ENCODE measurements around the gene DIP2B.

DIP2B gene

DNA sequence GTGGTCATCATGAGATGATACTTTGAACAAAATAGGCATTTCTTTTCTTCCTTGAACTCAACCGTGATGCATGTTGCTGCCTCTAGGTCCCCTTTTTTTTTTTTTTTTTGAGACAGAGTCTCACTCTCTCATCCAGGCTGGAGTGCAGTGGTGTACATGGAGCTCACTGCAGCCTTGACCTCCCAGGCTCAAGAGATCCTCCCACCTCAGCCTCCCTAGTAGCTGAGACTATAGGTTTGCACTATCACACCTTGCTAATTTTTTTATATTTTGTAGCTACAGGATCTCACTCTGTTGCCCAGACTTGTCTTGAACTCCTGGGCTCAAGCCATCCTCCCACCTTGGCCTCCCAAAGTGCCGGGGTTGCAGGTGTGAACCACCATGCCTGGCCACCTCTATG, 20.6 kb downstream of the DIP2B start:
- no peak overlapping the region for H3K9ac ChIP-seq (ENCODE audit: insufficient read length)
- peak overlapping the region; percentile 85; the same call in 1 of the 2 replicates for H3K27ac ChIP-seq
- H3K9me3 ChIP-seq (ENCODE audit: low read depth, low read length): 0 out of 2 replicates have a peak, but pooled peaks cover 3% of the 10 kb centered on the region
- no peak for DNase-seq (ENCODE audit: low read depth, low spot score)
- H3K4me3 ChIP-seq: no peak overlapping the region
- H3K36me3 ChIP-seq (ENCODE audit: insufficient read depth, low read length): no peaks in the 10 kb centered on the region
- no peak for TF ChIP-seq FOXP2 (optimal IDR thresholded peaks at IDR 0.05; ENCODE audit: control extremely low read depth, extremely low read length, insufficient read depth)
- no peak for TF ChIP-seq POLR2AphosphoS5 (IDR thresholded peaks at IDR 0.05; ENCODE audit: borderline replicate concordance, low read depth, low read length)
- TF ChIP-seq EZH2 (IDR thresholded peaks at IDR 0.05): no peak

DNA sequence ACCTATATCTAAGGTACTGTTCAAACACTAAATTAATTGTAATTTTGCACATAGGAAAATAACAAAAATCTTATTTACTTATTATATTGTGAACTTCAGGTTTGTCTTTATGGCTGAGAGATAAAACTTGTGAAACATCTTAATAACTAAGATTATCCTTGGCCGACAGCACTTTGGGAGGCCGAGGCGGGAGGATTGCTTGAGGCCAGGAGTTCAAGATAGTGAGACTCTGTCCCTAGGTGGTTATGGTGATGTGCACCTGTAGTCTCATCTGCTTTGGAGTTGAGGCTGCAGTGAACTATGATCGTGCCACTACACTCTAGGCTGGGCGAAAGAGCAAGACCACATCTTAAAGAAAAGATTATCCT, 22.6 kb downstream of the DIP2B start:
- TF ChIP-seq POLR2AphosphoS5 (IDR thresholded peaks at IDR 0.05; ENCODE audit: borderline replicate concordance, low read depth, low read length) (no peak), EZH2 (IDR thresholded peaks at IDR 0.05) (no peak), FOXP2 (optimal IDR thresholded peaks at IDR 0.05; ENCODE audit: control extremely low read depth, extremely low read length, insufficient read depth) (no peak)
- no peak for DNase-seq (ENCODE audit: low read depth, low spot score)
- Histone ChIP-seq H3K9ac (ENCODE audit: insufficient read length) (no peak overlapping the region), H3K27ac (0 out of 2 replicates have a peak overlapping the region, but pooled peaks have one; percentile 85), H3K4me3 (no peak overlapping the region), H3K36me3 (ENCODE audit: insufficient read depth, low read length) (no peaks in the 10 kb centered on the region), H3K9me3 (ENCODE audit: low read depth, low read length) (0 out of 2 replicates have a peak, but pooled peaks cover 3% of the 10 kb centered on the region)

DNA sequence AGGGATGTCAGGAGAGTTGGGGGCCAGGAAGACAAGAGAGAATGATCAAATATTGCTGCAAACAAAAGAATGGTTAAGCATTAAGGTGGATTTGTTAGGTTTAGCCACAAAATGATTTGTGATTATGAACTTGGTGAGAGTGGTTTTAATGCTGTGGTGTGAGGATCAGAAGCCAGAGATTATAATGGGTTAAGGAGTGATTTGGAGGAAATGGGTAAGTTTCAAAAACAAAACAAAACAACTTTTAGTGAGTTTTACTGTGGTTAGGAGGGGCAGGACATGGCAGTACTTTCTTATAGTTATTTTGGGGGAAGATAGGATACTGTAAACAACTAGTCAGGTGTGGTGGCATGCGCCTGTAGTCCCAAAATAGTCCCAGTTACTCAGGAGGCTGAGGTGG, 24.0 kb downstream of the DIP2B start:
- no peak overlapping the region for H3K4me3 ChIP-seq
- no peak for DNase-seq (ENCODE audit: low read depth, low spot score)
- H3K27ac ChIP-seq: no peak overlapping the region
- no peaks in the 10 kb centered on the region for H3K36me3 ChIP-seq (ENCODE audit: insufficient read depth, low read length)
- no peaks in the 10 kb centered on the region for H3K9me3 ChIP-seq (ENCODE audit: low read depth, low read length)
- TF ChIP-seq EZH2 (IDR thresholded peaks at IDR 0.05): no peak
- no peak for TF ChIP-seq POLR2AphosphoS5 (IDR thresholded peaks at IDR 0.05; ENCODE audit: borderline replicate concordance, low read depth, low read length)
- TF ChIP-seq FOXP2 (optimal IDR thresholded peaks at IDR 0.05; ENCODE audit: control extremely low read depth, extremely low read length, insufficient read depth): no peak
- no peak overlapping the region for H3K9ac ChIP-seq (ENCODE audit: insufficient read length)

DNA sequence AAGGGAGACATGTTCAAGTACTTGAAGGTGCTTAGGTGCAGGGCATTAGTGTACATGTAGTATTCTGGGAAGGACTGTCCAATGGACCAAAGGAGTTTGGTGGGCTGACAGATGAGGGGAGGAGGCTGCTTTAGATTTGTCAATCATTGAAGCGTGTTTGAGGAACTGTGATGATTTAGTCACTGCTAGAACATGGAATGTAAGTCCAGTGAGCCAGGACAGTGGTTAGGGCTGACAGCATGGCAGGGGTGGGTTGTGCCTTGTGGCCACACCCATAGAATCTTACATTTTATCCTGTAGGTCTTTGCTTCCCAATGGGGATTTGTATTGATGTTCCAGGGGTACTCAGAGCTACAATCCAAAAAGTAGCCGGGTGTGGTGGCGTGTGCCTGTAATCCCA, 24.6 kb downstream of the DIP2B start:
- no peak overlapping the region for H3K4me3 ChIP-seq
- no peak for TF ChIP-seq EZH2 (IDR thresholded peaks at IDR 0.05)
- TF ChIP-seq FOXP2 (optimal IDR thresholded peaks at IDR 0.05; ENCODE audit: control extremely low read depth, extremely low read length, insufficient read depth): no peak
- no peak for TF ChIP-seq POLR2AphosphoS5 (IDR thresholded peaks at IDR 0.05; ENCODE audit: borderline replicate concordance, low read depth, low read length)
- DNase-seq (ENCODE audit: low read depth, low spot score): no peak
- H3K9ac ChIP-seq (ENCODE audit: insufficient read length): no peak overlapping the region
- H3K9me3 ChIP-seq (ENCODE audit: low read depth, low read length): no peaks in the 10 kb centered on the region
- H3K36me3 ChIP-seq (ENCODE audit: insufficient read depth, low read length): no peaks in the 10 kb centered on the region
- no peak overlapping the region for H3K27ac ChIP-seq

DNA sequence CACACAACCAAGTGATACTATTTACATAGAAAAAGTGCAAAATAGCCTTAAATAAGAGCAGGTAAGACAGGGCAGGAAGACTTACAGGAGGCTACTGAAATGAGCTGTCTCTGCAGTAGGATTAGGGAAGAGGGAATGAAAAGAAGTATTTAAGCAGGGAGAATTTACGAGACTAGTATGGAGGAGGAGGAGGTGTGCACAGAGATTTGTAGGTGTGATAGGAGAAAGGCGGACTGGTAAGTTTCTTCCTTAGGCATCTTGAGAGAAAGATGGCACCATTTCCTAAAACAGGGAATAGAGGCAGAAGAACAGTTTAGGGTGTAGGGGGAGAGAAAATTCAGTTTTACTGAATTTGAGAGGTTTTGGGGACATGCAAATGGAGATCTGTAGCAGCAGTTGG, 25.7 kb downstream of the DIP2B start:
- H3K9me3 ChIP-seq (ENCODE audit: low read depth, low read length): no peaks in the 10 kb centered on the region
- H3K27ac ChIP-seq: no peak overlapping the region
- H3K36me3 ChIP-seq (ENCODE audit: insufficient read depth, low read length): no peaks in the 10 kb centered on the region
- H3K9ac ChIP-seq (ENCODE audit: insufficient read length): no peak overlapping the region
- H3K4me3 ChIP-seq: no peak overlapping the region
- no peak for TF ChIP-seq EZH2 (IDR thresholded peaks at IDR 0.05)
- TF ChIP-seq FOXP2 (optimal IDR thresholded peaks at IDR 0.05; ENCODE audit: control extremely low read depth, extremely low read length, insufficient read depth): no peak
- TF ChIP-seq POLR2AphosphoS5 (IDR thresholded peaks at IDR 0.05; ENCODE audit: borderline replicate concordance, low read depth, low read length): no peak
- no peak for DNase-seq (ENCODE audit: low read depth, low spot score)

DNA sequence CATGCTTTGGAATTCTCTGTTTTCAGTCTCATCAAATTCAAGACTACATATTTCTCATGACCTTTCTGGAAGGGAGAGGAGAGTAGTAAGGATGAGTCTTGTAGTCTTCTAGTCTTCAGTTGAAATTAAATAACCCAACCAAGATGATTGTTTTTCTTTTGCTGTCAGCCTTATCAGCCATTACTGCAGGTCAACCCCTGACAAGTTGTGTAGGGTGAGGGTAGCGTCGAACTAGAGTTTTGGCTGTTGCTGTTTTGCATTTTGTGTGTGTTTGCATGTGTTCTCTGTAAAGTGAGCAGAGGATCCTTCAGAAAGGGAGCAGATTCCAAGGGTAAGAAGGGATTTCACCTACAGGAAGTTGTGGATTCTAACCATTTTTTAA, 28.4 kb downstream of the DIP2B start:
- no peak for TF ChIP-seq FOXP2 (optimal IDR thresholded peaks at IDR 0.05; ENCODE audit: control extremely low read depth, extremely low read length, insufficient read depth)
- no peak for TF ChIP-seq EZH2 (IDR thresholded peaks at IDR 0.05)
- TF ChIP-seq POLR2AphosphoS5 (IDR thresholded peaks at IDR 0.05; ENCODE audit: borderline replicate concordance, low read depth, low read length): no peak
- no peak overlapping the region for H3K4me3 ChIP-seq
- peak overlapping the region; percentile 52 for H3K27ac ChIP-seq
- H3K9me3 ChIP-seq (ENCODE audit: low read depth, low read length): no peaks in the 10 kb centered on the region
- H3K9ac ChIP-seq (ENCODE audit: insufficient read length): no peak overlapping the region
- DNase-seq (ENCODE audit: low read depth, low spot score): no peak
- no peaks in the 10 kb centered on the region for H3K36me3 ChIP-seq (ENCODE audit: insufficient read depth, low read length)

DNA sequence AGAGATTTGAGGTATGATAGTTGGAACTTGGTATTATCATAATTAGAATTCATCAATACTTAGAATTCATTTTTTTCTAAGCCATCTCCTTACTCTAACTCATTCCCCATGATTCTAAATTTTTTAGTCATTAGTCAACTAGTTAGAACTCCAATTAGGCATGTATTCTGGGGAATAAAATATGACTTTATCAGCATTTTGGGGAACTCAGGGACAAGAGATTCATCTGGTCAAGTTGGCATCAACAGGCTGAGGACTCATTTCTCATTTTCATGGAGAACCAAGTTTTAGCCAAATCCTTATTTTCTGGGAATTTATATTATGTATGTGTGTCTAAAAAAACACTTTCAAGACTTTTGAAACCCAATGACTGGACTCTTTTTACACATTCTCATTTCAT, 29.2 kb downstream of the DIP2B start:
- TF ChIP-seq POLR2AphosphoS5 (IDR thresholded peaks at IDR 0.05; ENCODE audit: borderline replicate concordance, low read depth, low read length) (no peak), FOXP2 (optimal IDR thresholded peaks at IDR 0.05; ENCODE audit: control extremely low read depth, extremely low read length, insufficient read depth) (no peak), EZH2 (IDR thresholded peaks at IDR 0.05) (no peak)
- DNase-seq (ENCODE audit: low read depth, low spot score): no peak
- H3K4me3 ChIP-seq: no peak overlapping the region
- no peaks in the 10 kb centered on the region for H3K36me3 ChIP-seq (ENCODE audit: insufficient read depth, low read length)
- H3K9ac ChIP-seq (ENCODE audit: insufficient read length): no peak overlapping the region
- H3K9me3 ChIP-seq (ENCODE audit: low read depth, low read length): no peaks in the 10 kb centered on the region
- H3K27ac ChIP-seq: no peak overlapping the region

DNA sequence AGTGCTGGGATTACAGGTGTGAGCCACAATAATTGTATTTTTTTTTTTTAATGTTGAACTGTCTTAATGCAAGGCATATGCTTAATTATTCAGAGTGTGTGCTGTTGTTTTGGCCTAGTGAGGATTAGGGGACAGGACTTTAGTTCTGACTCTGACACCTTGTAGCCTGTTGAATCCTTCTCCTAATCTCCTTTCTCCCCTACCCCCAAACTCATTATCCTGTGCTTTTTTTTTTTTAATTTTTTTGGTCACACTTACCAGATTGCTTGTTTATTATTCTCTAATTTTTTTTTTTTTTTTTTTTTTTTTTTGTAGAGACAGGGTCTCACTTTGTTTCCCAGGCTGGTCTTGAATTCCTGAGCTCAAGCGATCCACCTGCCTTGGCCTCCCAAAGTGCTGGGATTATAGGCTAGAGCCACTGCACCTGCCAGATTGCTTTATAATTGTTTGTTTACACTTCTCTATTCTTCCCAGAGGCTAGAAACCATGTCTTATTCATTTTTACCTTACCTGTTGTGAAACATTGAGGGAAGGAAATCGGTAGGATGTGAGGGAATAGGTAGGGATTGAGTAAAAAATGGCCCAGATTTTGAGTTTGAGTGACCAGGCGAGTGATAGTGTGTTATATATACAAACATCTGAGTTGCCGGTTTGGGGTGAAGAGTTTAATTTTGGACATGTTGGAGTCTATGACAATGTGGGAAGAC, 32.2 kb downstream of the DIP2B start:
- Histone ChIP-seq H3K36me3 (ENCODE audit: insufficient read depth, low read length) (no peaks in the 10 kb centered on the region), H3K4me3 (no peak overlapping the region), H3K27ac (no peak overlapping the region), H3K9ac (ENCODE audit: insufficient read length) (no peak overlapping the region), H3K9me3 (ENCODE audit: low read depth, low read length) (no peaks in the 10 kb centered on the region)
- TF ChIP-seq EZH2 (IDR thresholded peaks at IDR 0.05) (no peak), POLR2AphosphoS5 (IDR thresholded peaks at IDR 0.05; ENCODE audit: borderline replicate concordance, low read depth, low read length) (no peak), FOXP2 (optimal IDR thresholded peaks at IDR 0.05; ENCODE audit: control extremely low read depth, extremely low read length, insufficient read depth) (no peak)
- no peak for DNase-seq (ENCODE audit: low read depth, low spot score)

DNA sequence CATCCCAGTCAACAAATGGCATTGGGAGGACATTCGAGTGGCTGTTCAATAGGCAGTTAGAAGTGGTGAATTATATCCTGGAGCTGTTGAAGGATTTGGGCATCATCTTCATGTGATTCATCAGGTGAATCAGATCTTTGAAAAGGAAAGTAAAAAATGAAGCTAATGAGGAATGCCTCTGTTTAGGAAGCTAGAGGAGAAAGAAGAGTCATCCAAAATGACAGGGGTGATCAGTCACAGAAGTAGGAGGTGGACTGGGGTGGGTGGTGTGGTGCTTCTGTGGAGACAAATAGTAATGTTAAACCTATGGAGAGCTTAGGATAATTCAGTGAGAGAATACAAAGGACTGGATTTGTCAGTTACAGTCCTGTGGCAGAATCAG, 32.7 kb downstream of the DIP2B start:
- DNase-seq (ENCODE audit: low read depth, low spot score): no peak
- Histone ChIP-seq H3K4me3 (no peak overlapping the region), H3K9ac (ENCODE audit: insufficient read length) (no peak overlapping the region), H3K9me3 (ENCODE audit: low read depth, low read length) (no peaks in the 10 kb centered on the region), H3K27ac (no peak overlapping the region), H3K36me3 (ENCODE audit: insufficient read depth, low read length) (no peaks in the 10 kb centered on the region)
- no peak for TF ChIP-seq FOXP2 (optimal IDR thresholded peaks at IDR 0.05; ENCODE audit: control extremely low read depth, extremely low read length, insufficient read depth)
- TF ChIP-seq EZH2 (IDR thresholded peaks at IDR 0.05): no peak
- no peak for TF ChIP-seq POLR2AphosphoS5 (IDR thresholded peaks at IDR 0.05; ENCODE audit: borderline replicate concordance, low read depth, low read length)
